Measurements from ENCODE around the gene PFKP. TPM values are rescaled to one million over a fixed set of nuclear protein-coding genes. Genes with fewer than 3 reads are reported as not detected.

The PFKP gene
- total RNA-seq, 4 donors from 2014 or later = 53.9 to 93.9 (median 66.2) TPM

DNA sequence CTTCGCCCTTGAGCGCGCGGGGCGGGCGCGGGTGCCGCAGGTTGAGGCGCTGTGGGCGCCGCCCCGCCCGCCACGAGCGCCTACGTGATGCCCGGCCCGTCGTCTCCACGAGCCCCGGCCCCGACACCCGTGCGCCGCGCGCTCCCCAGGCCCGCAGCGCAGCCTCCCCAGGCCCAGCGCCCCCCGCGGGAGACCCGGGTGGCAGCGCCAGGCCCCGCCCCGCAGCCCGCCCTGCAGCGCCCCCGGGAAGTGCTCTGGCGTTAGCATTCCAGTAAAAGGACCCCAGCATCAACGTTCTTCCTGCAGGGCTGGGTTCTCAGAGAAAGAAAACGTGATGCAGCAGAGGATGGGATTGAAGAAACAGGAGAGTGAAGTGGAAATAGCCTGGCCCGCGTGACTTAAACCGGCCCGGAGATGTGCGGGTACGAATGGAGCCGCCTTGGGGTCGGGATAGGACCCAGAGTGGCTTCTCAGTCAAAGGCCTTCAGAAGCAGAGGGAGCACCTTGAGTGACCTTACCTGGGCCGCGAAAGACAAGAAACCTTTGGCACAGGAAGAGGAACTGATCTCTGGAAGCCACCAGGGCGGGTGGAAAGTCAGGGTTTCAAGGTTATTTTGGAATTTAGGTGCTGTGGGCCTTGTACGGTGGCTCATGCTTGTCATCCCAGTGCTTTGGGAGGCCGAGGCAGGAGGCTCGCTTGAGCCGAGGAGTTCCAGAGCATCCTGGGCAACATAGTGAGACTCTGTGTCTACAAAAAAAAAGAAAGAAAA, 1.8 kb downstream of the PFKP start:
- intact Hi-C loops (cut with DNase I; ENCODE audit: low total_unique reads) = no loop called here
- peak overlapping the region; percentile 73 to 85 (median 82) for H3K27ac ChIP-seq
- H3K4me3 ChIP-seq = peak overlapping the region; percentile 48 to 92 (median 86)
- DNase-seq = peak; percentile 28
- peaks cover 6 to 19% (median 16%) of the 10 kb centered on the region in 4 donors for H3K4me1 ChIP-seq
- WGBS, 2 donors (ENCODE audit: low coverage in 1 of 2) = 30 to 86% methylated on average over 4 to 31 of the region's 57 CpGs
- in situ Hi-C loops (cut with MboI; ENCODE audit: low pct_ligation_motif_present in 1 of 4, low pct_unique_long_range_greater_than_20kb in 1 of 4, low sequenced_read_pairs in 3 of 4) = no loop called here
- peaks cover 18% of the 10 kb centered on the region for H3K27me3 ChIP-seq
- H3K9me3 ChIP-seq = no peaks in the 10 kb centered on the region
- TF ChIP-seq POLR2AphosphoS5 (IDR thresholded peaks at IDR 0.05) (no peak), POLR2A (IDR thresholded peaks at IDR 0.05) (no peak), EP300 (IDR thresholded peaks at IDR 0.05; ENCODE audit: low read depth) (no peak), CTCF (IDR thresholded peaks at IDR 0.05) (no peak)
- no peaks in the 10 kb centered on the region for H3K36me3 ChIP-seq

- in situ Hi-C loops (cut with MboI; ENCODE audit: low pct_ligation_motif_present in 1 of 4, low pct_unique_long_range_greater_than_20kb in 1 of 4, low sequenced_read_pairs in 3 of 4) = no loop called here
- no peak for TF ChIP-seq EP300 (IDR thresholded peaks at IDR 0.05; ENCODE audit: low read depth)
- H3K27me3 ChIP-seq = peaks cover 18% of the 10 kb centered on the region
- H3K9me3 ChIP-seq = no peaks in the 10 kb centered on the region
- DNase-seq = no peak
- H3K36me3 ChIP-seq = no peaks in the 10 kb centered on the region
- peak overlapping the region in 1 of 4 donors; percentile 91 for H3K4me3 ChIP-seq
- no peak overlapping the region for H3K27ac ChIP-seq
- peaks cover 6 to 19% (median 16%) of the 10 kb centered on the region in 4 donors for H3K4me1 ChIP-seq
- 88% methylated on average over 11 of the region's 11 CpGs; no CpG with 5 or more reads in 1 of the 2 donors for WGBS, 2 donors (ENCODE audit: low coverage in 1 of 2)
- intact Hi-C loops (cut with DNase I; ENCODE audit: low total_unique reads) = no loop called here
Observed at GRCh38 chr10:3069876-3070275, 2.5 kb downstream of the PFKP start.

- H3K9me3 ChIP-seq = no peaks in the 10 kb centered on the region
- H3K27me3 ChIP-seq = peaks cover 8% of the 10 kb centered on the region
- WGBS, 2 donors (ENCODE audit: low coverage in 1 of 2) = 93 to 98% methylated on average over 8 to 13 of the region's 13 CpGs
- no peak for DNase-seq
- no peak overlapping the region for H3K27ac ChIP-seq
- in situ Hi-C loops (cut with MboI; ENCODE audit: low pct_ligation_motif_present in 1 of 4, low pct_unique_long_range_greater_than_20kb in 1 of 4, low sequenced_read_pairs in 3 of 4) (no loop called here), intact Hi-C loops (cut with DNase I; ENCODE audit: low total_unique reads) (no loop called here)
- peaks cover 4 to 17% (median 13%) of the 10 kb centered on the region in 4 donors for H3K4me1 ChIP-seq
- TF ChIP-seq POLR2A (IDR thresholded peaks at IDR 0.05) = no peak
- H3K36me3 ChIP-seq = no peaks in the 10 kb centered on the region
- H3K4me3 ChIP-seq = no peak overlapping the region
Observed at GRCh38 chr10:3071405-3072198, 4.3 kb downstream of the PFKP start.

DNA sequence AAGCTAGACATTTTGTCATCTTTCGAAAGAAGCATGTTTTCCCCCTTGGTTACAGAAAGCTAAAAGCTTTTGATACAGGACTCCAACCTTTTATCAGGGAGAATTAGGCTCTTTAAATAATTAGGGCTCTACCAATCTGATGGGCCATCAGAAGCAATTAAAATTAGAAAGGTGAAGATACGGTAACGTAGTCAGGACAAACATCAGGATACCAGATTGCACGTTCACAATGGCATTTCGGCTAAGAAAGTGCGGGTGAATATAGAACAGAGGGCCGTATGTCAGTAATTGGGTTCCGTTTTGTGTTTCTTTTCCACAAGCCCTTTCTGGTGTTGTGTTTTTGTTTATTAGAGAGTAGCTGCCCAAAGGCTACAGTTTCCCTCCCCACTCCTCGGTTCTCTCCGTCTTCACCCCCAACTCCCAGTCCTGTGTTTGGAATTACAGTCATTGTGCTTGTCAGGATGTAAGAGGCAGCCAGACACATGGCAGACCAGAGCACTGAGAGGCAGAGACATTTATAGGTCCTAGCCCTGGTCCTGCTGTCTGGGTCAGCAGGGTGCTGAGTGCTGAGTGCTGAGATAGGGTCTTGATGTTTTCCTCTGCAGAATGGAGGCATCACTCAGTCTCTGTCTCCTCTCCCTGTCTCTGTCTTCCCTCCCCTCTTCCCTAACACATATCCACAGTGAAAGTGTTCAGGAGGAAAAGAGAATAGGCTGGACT, 5.5 kb downstream of the PFKP start:
- Histone ChIP-seq H3K36me3 (no peaks in the 10 kb centered on the region), H3K27me3 (no peaks in the 10 kb centered on the region), H3K9me3 (no peaks in the 10 kb centered on the region), H3K27ac (no peak overlapping the region), H3K4me1 (peaks cover 0 to 15% (median 10%) of the 10 kb centered on the region in 4 donors), H3K4me3 (no peak overlapping the region)
- no peak for TF ChIP-seq CTCF (IDR thresholded peaks at IDR 0.05)
- TF ChIP-seq EP300 (IDR thresholded peaks at IDR 0.05; ENCODE audit: low read depth) = no peak
- no peak for TF ChIP-seq POLR2A (IDR thresholded peaks at IDR 0.05)
- TF ChIP-seq POLR2AphosphoS5 (IDR thresholded peaks at IDR 0.05) = no peak
- WGBS, 2 donors (ENCODE audit: low coverage in 1 of 2) = 94 to 95% methylated on average over 8 to 10 of the region's 10 CpGs
- no peak for DNase-seq
- intact Hi-C loops (cut with DNase I; ENCODE audit: low total_unique reads) = no loop called here
- in situ Hi-C loops (cut with MboI; ENCODE audit: low pct_ligation_motif_present in 1 of 4, low pct_unique_long_range_greater_than_20kb in 1 of 4, low sequenced_read_pairs in 3 of 4) = no loop called here
